ENCODE results near the gene SERGEF.

DNA sequence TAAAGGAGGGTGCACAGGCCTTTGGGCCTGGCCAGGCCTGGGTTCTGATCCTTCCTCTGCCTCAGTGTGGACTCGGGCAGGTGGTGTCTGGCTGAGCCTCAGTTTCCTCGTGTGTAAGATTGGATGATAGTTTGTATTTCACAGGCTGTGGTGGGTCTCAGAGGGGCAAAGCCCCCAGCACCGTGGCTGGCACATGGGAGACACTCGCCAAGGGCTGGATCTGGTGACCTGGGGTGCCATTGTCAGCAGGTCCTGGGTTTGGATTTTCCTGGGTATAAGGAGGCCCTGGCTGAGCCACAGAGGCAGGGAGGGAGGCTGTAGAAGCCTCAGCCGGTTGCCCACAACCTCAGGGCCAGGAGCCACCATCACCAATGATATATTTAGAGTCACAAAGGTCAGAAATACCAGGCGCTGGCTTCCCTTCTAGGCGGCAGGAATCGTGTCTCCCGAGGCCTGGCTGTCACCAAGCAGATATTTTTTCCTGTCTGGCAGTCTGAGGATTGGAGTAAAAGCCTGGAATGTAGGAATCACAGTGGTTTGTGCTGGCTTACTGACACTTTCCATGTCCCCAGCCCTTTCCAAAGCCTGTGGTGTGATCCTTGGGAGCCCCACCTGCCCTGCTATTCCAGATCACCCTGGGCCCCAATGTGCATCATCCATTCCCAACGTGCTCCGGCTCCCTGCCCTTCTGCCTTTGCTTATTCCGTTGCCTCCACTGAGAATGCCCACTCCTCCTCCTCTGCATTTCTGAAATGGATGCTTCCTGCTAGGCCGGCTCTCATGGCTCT is 262.6 kb downstream of the SERGEF start:
- TF ChIP-seq, protein P1, sequence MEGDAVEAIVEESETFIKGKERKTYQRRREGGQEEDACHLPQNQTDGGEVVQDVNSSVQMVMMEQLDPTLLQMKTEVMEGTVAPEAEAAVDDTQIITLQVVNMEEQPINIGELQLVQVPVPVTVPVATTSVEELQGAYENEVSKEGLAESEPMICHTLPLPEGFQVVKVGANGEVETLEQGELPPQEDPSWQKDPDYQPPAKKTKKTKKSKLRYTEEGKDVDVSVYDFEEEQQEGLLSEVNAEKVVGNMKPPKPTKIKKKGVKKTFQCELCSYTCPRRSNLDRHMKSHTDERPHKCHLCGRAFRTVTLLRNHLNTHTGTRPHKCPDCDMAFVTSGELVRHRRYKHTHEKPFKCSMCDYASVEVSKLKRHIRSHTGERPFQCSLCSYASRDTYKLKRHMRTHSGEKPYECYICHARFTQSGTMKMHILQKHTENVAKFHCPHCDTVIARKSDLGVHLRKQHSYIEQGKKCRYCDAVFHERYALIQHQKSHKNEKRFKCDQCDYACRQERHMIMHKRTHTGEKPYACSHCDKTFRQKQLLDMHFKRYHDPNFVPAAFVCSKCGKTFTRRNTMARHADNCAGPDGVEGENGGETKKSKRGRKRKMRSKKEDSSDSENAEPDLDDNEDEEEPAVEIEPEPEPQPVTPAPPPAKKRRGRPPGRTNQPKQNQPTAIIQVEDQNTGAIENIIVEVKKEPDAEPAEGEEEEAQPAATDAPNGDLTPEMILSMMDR (IDR thresholded peaks at IDR 0.05): no peak
- no peak for TF ChIP-seq POLR2AphosphoS5 (IDR thresholded peaks at IDR 0.05)
- no peak for TF ChIP-seq POLR2A (IDR thresholded peaks at IDR 0.05)
- no peak for TF ChIP-seq EP300 (IDR thresholded peaks at IDR 0.05)
